ENCODE results near the gene STAC.
A peak's percentile ranks its signal among the peaks of the same experiment; 100 is the strongest.

STAC gene, protein sequence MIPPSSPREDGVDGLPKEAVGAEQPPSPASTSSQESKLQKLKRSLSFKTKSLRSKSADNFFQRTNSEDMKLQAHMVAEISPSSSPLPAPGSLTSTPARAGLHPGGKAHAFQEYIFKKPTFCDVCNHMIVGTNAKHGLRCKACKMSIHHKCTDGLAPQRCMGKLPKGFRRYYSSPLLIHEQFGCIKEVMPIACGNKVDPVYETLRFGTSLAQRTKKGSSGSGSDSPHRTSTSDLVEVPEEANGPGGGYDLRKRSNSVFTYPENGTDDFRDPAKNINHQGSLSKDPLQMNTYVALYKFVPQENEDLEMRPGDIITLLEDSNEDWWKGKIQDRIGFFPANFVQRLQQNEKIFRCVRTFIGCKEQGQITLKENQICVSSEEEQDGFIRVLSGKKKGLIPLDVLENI

DNA sequence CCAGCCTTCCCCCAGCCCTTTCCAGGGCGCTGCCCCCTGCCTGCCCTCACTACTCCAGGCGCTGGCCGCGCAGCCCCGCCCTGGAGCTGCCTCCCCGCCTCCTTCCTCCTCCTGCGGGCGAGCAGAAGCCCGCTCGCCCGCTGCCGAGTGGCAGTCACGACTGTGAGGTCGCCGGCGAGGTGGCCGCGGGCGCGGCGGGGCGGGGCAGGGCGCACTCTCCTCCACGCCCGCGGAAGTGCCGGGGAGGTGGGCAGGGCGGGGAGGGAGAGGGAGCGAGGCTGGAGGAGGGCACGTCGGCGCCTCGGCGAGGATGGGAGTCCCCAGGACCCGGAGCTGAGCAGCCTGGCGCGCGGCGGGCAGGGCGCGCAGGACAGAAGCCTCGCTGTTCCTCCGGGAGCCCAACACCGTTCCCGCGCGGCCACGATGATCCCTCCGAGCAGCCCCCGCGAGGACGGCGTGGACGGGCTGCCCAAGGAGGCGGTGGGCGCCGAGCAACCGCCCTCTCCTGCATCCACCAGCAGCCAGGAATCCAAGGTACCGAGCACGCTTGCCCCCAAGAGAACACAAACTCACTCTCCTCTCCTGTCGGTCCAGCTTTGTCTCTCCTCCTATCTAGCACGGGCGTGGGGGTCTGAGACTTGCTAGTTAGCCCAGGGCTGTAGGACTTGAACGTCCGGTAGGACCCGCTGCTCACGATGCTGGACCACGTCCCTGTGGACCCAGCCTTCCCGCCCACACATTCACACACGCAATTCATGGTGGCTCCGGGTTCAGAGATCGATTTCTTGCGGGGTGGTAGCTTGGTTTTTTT lies at the start of gene STAC:
Gene STAC, plus strand, starts transcription at position 284 of the 811 bp plus-strand sequence. Its CDS starts 140 bp downstream, at position 424.
- DNase-seq (ENCODE audit: insufficient read length, low spot score) = no peak
- peak; percentile 70 for FAIRE-seq

DNA sequence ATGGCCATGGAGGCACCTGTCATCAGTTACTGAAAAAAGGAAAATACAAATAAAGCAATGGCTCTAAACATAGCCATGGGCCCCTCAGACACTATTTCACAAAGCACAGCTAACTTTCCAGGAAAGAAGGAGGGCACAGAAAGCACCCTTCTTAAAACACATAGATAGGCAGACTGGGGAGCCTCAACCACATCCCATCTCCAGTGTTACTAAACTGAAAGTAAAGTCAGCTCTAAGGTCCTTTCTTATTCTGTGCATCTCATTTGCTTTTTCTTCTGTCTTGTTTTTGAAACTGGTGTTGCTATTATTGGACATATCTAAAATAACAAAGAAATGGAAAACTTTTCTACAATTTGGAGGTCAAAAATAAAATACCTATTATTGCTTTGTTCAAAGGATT lies 48.2 kb upstream of the STAC start:
- FAIRE-seq (no peak), DNase-seq (ENCODE audit: insufficient read length, low spot score) (no peak)

DNA sequence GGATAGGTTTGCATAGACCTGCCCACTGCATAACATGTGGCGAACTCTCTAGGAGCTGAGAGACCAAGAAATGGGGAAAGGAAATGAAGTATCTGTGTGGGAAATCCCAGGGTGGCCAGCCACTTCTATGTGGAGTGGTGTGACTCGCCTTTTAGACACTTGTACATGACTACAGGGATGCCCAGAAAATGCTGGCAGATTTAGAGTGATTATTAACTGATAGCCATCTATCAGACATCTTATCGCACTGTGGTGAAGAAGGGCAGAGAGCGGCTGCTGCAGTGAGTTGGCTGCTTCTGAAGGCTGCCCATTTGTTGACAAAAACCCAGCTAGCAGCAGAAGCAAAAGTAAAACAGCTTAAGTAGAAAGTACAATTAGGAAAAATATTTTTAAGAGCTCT lies 18.1 kb upstream of the STAC start:
- FAIRE-seq (no peak), DNase-seq (ENCODE audit: insufficient read length, low spot score) (no peak)

DNA sequence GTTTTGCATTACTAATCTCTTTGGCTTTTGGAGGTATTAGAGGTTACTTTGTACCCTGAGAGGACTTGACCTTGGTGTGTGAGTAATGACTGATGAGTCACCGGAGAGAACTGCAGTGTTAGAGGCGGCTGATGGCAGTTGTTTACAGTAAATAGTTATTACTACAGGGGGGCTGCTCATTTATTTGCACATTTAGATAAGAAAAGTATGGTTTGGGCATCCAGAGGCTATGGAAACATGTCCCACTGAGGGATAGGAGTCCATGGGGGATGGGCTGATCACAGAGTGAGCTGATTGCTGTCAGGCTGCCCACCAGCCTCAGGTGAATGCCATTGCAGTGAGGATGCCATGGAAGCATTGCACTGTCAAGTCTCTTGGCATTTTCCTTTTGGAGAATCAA lies 17.3 kb upstream of the STAC start:
- FAIRE-seq (peak; percentile 58), DNase-seq (ENCODE audit: insufficient read length, low spot score) (peak; percentile 59)

DNA sequence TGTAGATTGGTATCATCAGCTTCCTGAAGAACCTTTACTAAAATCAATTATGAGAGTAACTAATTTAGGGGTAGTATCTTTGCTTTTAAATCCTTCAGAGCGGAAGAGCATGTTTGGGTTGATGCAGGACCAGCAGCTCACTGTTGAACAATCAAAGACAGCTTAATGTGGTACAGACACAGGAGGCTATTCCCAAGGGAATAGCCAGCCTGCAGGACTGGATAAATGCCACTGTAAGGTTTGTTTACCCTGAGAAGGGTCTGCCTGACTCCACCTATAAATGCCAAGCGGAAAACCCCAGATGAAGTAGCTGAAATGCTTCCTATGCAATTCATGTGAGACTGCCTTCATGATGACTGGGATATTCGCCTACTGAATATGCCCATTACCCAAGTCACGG lies 16.0 kb upstream of the STAC start:
- DNase-seq (ENCODE audit: insufficient read length, low spot score) (no peak), FAIRE-seq (no peak)

DNA sequence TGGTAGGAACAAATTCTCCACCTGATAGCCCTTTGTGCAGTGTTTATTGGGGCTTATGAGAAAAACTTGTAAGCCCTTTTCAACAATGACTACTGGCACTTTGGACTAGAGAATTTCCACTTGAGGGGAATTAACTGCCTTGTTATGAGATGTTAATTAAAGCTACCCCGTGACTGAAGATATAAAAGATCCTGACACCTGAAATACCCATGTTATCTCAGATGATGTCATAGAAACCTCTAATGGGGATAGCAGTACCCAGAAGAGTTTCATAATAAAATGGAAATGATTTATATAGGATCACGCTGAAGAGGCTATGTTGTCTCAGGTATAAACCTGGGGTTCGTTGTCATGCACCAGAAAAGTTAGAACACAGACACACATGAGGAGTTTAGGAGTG lies 14.5 kb upstream of the STAC start:
- FAIRE-seq = no peak
- no peak for DNase-seq (ENCODE audit: insufficient read length, low spot score)

DNA sequence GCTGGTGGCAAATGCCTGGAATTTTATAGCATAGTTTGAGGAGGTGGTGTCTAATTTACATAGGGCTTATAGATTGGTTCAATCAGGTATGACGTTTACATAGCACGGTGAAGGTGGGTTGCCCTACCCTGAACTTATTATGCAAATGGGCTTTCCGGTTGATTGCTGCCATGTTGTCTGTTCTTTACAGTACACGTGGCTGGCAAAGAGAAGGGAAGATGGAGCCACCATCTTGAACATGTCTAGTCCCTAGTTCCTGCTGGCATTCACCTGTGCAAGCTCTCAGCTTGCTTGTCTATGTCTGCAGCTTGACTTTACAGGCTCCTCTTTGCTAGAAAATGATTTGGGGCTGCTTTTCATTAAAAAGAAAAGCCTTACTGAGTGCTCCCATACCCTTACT lies 14.0 kb upstream of the STAC start:
- DNase-seq (ENCODE audit: insufficient read length, low spot score) = no peak

DNA sequence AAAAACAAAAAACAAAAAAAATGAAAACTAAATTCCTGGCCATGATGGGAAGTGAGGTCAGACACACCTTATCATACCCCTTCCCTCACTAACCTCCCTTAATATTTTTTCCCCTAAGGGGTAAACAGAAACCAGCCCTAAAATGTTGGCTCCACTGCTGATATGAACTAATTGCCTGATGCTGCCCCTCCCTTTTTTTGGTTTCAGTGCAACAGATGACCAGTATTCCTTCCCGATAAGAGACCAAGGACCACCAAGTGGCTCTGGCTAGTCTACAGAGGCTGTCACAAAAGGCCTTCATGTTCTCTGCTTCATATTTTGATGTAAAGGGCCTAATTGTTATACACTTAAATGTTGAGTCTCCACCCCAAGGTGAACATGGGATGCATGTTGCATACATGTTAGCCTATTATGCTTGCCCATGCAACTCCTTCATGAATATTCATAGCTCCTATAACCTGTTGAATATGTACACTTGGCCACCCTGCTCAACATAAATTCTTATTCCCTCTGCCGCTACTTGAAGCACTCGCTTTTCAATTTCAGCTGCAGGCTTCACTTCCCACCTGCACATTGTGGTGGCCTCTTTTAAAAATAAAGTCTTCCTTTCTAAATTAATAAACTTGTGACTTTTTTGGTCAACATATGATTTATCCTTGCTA lies 12.3 kb upstream of the STAC start:
- no peak for FAIRE-seq
- no peak for DNase-seq (ENCODE audit: insufficient read length, low spot score)

More for the DNA sequence above, 14.0 kb upstream of the STAC start:
- FAIRE-seq = no peak

DNA sequence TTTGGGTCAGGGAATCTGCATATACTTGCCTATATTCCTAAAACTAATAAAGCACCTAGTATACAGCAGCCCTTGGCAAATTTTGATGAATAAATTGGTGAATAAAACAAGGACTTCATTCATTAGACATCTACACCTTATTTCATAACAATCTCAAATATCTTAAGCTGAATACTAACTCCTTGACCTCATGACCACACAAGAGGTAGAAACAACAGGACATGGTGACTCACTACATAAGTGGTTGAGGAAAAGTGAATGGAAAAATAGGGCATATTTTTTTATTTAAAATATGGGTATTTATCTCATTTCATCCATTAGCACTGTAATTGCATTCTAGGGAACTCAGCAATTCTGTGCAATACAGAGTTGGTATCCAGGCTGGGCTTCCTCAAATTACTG lies 7.8 kb upstream of the STAC start:
- FAIRE-seq = no peak
- DNase-seq (ENCODE audit: insufficient read length, low spot score) = no peak

DNA sequence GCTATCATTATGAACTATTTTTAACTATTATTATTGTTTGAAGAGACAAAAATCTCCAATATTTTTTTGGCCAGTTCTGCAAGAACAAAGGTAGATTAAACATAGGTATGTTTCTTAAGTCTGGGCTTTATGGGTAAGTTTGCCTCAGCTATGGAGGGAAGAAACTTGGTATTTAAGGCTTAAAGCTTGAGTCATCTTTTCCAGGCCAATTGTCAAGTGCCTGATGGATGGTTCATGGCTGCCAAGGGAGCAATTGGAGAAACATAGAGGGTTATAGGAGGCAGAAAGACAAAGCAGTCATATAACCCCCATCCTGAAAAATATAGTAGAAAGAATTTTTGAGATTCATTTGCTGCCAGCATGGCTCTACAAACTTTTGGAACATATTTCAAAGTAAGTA lies 7.2 kb upstream of the STAC start:
- DNase-seq (ENCODE audit: insufficient read length, low spot score) (no peak), FAIRE-seq (no peak)

DNA sequence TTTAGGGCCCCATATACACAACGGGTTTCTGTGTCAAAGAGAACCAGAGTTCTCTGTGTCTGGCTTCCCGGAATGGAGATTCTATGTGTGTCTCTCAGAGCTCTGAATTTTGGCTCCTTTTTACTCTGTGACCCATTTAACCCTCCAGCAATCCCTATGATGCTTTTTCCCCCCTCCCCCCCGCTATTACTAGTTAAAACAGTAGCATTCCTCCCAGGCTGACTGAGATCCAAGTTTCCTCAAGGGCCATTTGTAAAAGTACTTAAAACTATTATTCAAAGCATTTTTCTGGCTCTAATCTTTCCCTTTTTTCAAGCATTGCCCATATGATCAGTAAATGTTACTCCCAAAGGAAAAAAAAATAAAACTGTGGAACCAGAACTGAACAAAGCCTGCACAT lies 6.6 kb upstream of the STAC start:
- FAIRE-seq (no peak), DNase-seq (ENCODE audit: insufficient read length, low spot score) (no peak)

DNA sequence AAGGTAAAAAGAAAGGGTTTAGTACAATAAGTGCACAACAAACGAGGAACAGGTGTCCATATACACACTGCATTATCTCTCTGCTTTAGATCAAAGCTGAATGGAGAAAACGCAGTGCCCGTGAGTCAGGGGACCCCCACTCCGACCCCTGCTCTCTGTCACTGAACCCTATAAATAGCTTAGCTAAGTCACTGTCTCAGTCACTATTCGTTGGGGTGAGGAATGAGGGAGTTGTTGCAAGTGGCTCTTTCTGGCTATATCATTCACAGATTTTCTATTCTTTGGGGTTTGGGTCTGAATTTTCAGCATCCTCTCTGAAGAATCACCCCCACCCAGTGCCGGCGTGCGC lies 458 bp upstream of the STAC start:
- FAIRE-seq = no peak
- DNase-seq (ENCODE audit: insufficient read length, low spot score) = no peak

DNA sequence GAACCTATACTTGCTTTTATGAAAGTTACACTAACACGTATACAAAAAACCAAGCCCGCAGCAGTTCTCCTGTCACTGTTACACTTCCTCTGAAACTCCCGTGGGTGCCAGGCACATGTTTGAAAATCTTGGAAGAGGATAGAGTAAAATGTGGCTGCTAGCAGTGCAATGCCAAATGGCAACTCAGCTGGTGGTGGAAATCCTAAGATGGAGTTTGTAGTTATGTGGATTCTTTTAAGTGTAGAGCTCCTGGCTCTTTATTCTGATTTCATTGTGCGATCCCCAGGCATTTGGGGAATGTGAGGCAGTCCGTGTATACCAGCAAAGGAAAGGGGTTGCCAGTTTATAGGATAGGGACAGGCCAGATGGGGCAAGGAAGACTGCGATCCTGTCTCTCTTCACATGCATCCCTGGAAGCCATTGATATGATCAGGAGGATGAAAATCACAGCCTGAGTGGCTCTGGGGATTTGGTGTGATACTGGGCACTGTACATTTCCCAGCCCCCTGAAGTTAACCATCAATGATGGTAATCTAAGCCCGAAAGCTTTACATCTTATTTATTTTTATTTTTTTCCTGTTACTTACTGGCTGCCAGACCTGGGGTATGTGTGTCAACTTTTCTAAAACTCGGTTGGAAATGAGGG lies 1.1 kb downstream of the STAC start:
- FAIRE-seq = no peak
- DNase-seq (ENCODE audit: insufficient read length, low spot score) = no peak

DNA sequence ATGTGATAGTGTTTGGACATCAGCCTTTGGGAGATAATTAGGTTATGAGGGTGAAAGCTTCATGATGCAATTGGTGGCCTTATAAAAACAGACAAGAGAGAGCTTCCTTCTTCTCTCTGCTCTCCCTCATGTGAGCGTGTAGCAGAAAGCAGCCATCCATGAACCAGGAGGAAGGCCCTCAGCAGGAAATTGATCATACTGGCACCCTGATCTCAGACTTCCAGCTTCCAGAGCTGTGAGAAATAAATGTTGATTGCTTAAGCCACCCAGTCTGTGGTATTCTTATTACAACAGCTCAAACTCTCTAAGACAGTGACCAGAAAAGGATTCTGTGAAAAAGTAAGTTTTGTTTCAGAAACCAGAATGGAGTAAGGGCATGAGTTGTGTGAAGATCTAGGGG lies 13.3 kb downstream of the STAC start:
- no peak for DNase-seq (ENCODE audit: insufficient read length, low spot score)
- FAIRE-seq = no peak

DNA sequence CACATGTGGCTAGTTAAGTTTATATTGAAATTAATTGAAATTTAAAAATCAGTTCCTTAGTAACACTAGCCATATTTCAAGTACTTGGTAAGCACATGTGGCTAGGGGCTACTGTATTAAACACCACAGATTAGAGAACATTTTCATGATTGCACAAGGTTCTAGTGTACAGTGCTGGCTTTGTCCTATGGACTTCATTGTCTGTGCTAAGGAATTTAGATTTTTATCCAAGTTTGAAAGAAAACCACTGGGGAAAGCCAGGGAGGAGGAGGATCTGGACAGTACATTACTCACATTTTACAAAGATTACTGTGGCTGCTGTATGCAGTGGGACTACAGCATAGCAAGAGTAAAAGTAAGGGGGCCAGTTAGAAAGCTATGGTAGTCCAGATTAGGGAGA lies 13.9 kb downstream of the STAC start:
- no peak for FAIRE-seq

DNA sequence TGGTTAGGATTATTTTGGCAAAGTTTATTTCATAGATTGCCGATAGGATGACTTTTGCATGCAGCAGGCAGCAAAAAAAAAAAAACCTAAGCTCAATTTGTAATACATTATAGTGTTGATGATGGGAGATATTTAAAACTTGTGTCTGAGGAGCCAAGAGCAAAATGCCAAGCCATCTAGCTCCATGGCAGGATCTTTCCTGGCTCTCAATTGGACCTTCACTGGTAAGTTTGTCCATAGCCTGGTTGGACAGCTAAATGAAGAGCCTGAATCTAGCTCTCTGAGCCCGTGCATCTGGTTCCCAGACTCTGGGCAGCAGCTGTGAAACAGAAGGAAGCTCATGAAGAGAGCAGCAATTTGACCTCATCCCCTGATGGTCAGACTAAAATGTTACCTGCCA lies 17.5 kb downstream of the STAC start:
- FAIRE-seq = no peak
- DNase-seq (ENCODE audit: insufficient read length, low spot score) = no peak

More for the DNA sequence above, 13.9 kb downstream of the STAC start:
- DNase-seq (ENCODE audit: insufficient read length, low spot score) = no peak

DNA sequence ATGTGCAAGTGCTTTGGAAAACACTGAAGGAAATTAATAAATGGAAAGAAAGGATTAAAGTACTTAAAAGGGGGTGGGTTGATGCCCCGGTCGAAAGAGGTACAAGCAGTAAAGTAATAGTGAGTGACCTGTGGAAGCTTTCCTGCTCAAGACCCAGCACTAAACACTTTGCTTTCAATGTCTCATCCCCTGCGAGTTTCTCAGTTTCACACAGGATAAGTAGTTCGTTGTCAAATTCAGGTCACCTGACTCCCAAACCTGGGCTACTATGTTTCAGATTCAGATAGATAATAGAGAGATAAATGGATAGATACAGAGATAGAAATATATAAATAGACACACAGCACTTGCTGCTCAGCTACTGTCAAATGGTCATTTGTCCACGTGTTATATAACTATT lies 19.6 kb downstream of the STAC start:
- no peak for FAIRE-seq

DNA sequence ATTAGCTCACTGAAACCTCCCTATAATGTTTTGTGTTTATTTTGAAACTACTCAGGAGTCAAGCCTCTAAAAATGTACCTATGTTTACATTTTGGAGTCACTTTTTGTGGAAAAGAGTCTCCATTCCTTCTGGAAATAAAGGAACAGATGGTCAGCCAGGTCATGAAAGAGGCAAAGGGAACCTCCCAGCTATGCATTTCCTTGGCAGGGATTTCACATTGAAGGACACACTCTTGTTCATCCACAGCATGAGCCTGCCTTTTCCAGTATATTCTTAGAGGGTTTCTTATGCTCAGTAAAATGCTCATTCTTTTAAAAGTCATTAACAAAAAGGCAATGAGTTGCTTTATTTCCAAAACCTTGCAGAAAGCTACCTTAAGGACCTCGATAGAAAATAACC lies 20.8 kb downstream of the STAC start:
- FAIRE-seq = no peak
- no peak for DNase-seq (ENCODE audit: insufficient read length, low spot score)

More for the DNA sequence above, 19.6 kb downstream of the STAC start:
- DNase-seq (ENCODE audit: insufficient read length, low spot score) = no peak

DNA sequence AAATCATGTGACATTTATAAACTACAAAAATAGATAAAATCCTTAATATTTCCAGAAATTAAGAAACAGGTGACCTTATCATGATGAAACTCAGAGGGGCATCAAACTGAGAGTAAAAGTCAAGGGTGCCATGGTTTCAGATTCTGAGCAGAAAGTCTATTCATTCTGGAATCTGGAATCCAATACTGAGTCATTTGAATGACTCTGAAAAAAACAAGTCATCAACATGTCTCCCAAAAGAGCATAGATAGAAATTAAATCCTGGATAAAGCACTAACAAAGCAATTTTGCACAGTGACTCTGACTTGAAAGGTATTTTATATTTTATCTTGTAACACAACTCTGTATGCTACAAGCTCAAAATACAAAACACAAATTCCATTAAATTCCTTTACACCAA lies 23.4 kb downstream of the STAC start:
- no peak for DNase-seq (ENCODE audit: insufficient read length, low spot score)
- no peak for FAIRE-seq

DNA sequence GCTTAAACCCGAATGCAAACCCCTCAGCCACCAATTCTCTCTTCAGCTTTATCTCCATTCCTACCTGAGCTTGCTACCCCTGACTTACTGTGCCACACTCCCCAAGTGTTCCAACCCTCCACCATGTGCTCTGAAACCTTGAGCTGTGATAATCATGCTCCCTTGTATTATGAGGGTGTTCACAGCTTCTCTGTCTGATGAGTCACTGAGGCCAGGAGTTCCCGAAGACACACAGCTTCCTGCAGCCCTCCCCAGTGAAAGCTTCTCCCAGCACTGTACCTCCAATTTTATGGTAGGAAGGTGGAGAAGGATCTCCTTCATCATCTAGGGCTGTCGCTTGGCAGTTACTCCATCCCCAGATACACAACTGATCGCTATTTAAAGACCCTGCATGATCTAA lies 24.9 kb downstream of the STAC start:
- FAIRE-seq = no peak
- no peak for DNase-seq (ENCODE audit: insufficient read length, low spot score)

DNA sequence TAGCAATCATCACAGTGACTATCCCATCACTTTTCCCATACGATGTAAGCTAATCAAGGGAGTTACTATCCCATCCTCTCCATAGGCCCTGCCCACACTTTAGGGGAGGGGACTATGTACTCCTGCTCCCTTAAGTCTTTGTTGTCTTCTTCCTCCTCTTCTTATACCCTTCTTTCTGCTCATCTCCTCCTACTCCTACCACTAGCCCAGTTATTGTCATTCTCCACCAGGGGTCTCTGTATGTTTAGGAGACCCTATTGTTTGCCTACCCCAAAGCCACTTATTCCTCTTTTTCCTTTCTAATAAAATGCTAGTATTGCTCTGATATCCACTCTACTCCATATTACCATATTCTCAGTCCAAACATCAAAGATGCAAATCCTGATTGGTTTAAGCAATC lies 27.8 kb downstream of the STAC start:
- FAIRE-seq (no peak), DNase-seq (ENCODE audit: insufficient read length, low spot score) (no peak)
